ENCODE measurements around the gene EXOC2.

EXOC2 gene

DNA sequence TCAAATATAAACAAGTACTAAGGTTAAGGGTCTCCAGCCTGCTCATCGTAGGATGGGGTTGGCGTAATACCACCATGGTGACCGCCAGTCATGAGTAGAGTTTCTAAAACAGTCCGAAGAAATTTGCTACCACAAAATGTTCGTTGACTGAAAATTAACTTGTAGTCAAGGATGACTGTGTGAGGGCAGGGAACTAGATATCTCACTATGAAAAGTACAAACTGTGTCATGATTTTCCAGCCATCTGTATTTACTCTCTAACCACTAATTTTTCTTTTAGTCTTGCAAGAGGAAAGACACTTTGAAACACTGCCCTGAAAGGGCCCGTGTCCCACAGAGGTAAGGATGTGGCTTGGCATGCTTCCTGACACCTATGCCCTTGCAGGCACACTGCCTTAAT lies 201.7 kb downstream of the EXOC2 start:
- no peak for DNase-seq
- H3K4ac ChIP-seq (ENCODE audit: low read depth, low read length), result no peak overlapping the region
- H3K9ac ChIP-seq (ENCODE audit: low read length), result no peak overlapping the region
- H2BK5ac ChIP-seq (ENCODE audit: low read depth, low read length, poor library complexity), result no peak overlapping the region
- H4K12ac ChIP-seq (ENCODE audit: low read depth, low read length), result no peak overlapping the region
- H3K79me2 ChIP-seq (ENCODE audit: control insufficient read depth, insufficient read depth, low read length, poor library complexity), result no peaks in the 10 kb centered on the region
- no peaks in the 10 kb centered on the region for H3K27me3 ChIP-seq (ENCODE audit: insufficient read depth, low read length)
- H3K14ac ChIP-seq (ENCODE audit: low read length), result no peak overlapping the region
- no CpG with 5 or more reads among the region's 6 CpGs for WGBS (ENCODE audit: extremely low coverage, insufficient coverage, insufficient read length)
- peaks cover 8 to 9% of the 10 kb centered on the region in 2 experiments for H3K36me3 ChIP-seq (ENCODE audit: control insufficient read depth in 1 of 2, insufficient read depth in 2 of 2, low read length in 2 of 2)
- no peak overlapping the region for H2AFZ ChIP-seq (ENCODE audit: insufficient read depth, low read length, poor library complexity)
- H3K4me1 ChIP-seq (ENCODE audit: control insufficient read depth in 1 of 2, insufficient read depth in 2 of 2, low read length in 2 of 2), result no peaks in the 10 kb centered on the region
- H3K18ac ChIP-seq (ENCODE audit: low read length), result no peak overlapping the region
- H2BK120ac ChIP-seq (ENCODE audit: insufficient read depth, low read length, poor library complexity), result no peak overlapping the region
- H3K79me1 ChIP-seq (ENCODE audit: low read length), result no peaks in the 10 kb centered on the region
- H4K8ac ChIP-seq (ENCODE audit: low read depth, low read length), result no peak overlapping the region
- no peaks in the 10 kb centered on the region for H3K9me3 ChIP-seq (ENCODE audit: insufficient read depth, low read depth, low read length)
- no peak overlapping the region for H2BK12ac ChIP-seq (ENCODE audit: low read length)
- H3K27ac ChIP-seq (ENCODE audit: low read depth, low read length), result no peak overlapping the region
- no peak overlapping the region for H3K4me3 ChIP-seq (ENCODE audit: low read depth, low read length)
- no peak overlapping the region for H4K91ac ChIP-seq (ENCODE audit: low read depth, low read length)
- H3K4me2 ChIP-seq (ENCODE audit: low read length), result no peak overlapping the region
- H2AK5ac ChIP-seq (ENCODE audit: low read length), result no peak overlapping the region
- no peak overlapping the region for H3K23ac ChIP-seq (ENCODE audit: low read length)

DNA sequence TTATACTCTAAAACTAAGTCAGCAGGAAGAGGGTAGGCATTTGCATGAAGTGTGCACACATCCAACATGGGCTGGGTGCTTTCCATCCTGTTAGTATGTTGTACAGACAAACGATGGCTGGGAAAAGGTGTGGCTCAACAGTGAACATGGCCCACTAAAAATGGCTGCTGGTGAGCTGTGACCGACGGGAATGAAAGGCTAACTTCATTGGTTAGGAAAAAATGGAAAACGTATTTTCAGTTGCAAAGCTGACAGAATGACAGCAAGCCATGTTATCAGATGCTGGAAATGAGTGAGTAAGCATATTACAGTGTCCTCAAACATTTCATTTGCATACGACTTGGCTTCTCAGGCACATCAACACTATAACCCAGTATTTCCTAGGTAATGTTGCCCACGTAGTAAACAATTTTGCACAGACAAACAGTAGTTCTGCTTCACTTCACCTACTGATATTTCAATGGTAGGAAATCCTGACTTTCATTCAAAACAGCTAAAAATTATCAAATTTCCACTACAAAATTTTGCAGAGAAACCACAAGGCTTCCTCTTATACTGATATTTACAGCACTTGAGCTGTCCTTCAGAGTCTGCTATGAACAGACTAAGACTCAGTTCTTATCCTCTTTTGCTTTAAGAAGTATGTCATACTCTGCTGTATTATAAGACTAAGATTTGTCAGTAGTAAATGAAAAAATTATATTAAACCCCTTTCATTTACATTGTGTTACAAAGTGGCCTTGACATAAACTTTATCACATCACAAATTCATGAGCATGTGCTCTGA lies 202.5 kb downstream of the EXOC2 start:
- no peak overlapping the region for H2BK120ac ChIP-seq (ENCODE audit: insufficient read depth, low read length, poor library complexity)
- no peaks in the 10 kb centered on the region for H3K27me3 ChIP-seq (ENCODE audit: insufficient read depth, low read length)
- H3K4me2 ChIP-seq (ENCODE audit: low read length), result no peak overlapping the region
- H4K8ac ChIP-seq (ENCODE audit: low read depth, low read length), result no peak overlapping the region
- no peak overlapping the region for H2BK12ac ChIP-seq (ENCODE audit: low read length)
- H3K18ac ChIP-seq (ENCODE audit: low read length), result no peak overlapping the region
- no peak overlapping the region for H3K9ac ChIP-seq (ENCODE audit: low read length)
- H4K91ac ChIP-seq (ENCODE audit: low read depth, low read length), result no peak overlapping the region
- DNase-seq, result no peak
- no peak overlapping the region for H2BK5ac ChIP-seq (ENCODE audit: low read depth, low read length, poor library complexity)
- no peak overlapping the region for H3K4me3 ChIP-seq (ENCODE audit: low read depth, low read length)
- H3K14ac ChIP-seq (ENCODE audit: low read length), result no peak overlapping the region
- H2AK5ac ChIP-seq (ENCODE audit: low read length), result no peak overlapping the region
- no peak overlapping the region for H3K27ac ChIP-seq (ENCODE audit: low read depth, low read length)
- no peak overlapping the region for H3K4ac ChIP-seq (ENCODE audit: low read depth, low read length)
- H3K9me3 ChIP-seq (ENCODE audit: insufficient read depth, low read depth, low read length), result peaks cover 3% of the 10 kb centered on the region
- no peak overlapping the region for H2AFZ ChIP-seq (ENCODE audit: insufficient read depth, low read length, poor library complexity)
- WGBS (ENCODE audit: extremely low coverage, insufficient coverage, insufficient read length), result no CpG with 5 or more reads among the region's 6 CpGs
- no peaks in the 10 kb centered on the region for H3K79me2 ChIP-seq (ENCODE audit: control insufficient read depth, insufficient read depth, low read length, poor library complexity)
- H4K12ac ChIP-seq (ENCODE audit: low read depth, low read length), result no peak overlapping the region
- H3K23ac ChIP-seq (ENCODE audit: low read length), result peak overlapping the region; percentile 61
- H3K4me1 ChIP-seq (ENCODE audit: control insufficient read depth in 1 of 2, insufficient read depth in 2 of 2, low read length in 2 of 2), result no peaks in the 10 kb centered on the region
- H3K79me1 ChIP-seq (ENCODE audit: low read length), result no peaks in the 10 kb centered on the region
- H3K36me3 ChIP-seq (ENCODE audit: control insufficient read depth in 1 of 2, insufficient read depth in 2 of 2, low read length in 2 of 2), result peaks cover 12 to 13% of the 10 kb centered on the region in 2 experiments

DNA sequence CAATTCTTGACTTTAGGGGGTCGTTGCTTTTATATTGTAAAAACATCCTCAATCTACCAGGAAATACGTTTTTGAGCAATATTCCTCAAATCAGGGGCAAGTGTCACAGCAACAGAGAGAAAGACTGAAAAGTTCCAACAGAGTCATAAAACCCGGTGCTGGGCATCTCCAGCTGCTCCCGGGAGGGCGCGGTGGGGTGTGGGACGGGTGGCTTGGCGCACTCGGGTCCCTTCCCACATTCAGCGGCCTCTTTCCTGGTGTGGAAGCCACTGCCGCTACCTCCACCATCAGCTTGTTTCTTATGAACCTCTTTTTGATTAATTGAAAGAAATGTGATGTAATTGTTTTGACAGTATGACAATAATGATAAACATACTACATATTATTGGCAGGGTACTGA lies 203.2 kb downstream of the EXOC2 start:
- Histone ChIP-seq H3K27me3 (ENCODE audit: insufficient read depth, low read length) (no peaks in the 10 kb centered on the region), H4K8ac (ENCODE audit: low read depth, low read length) (no peak overlapping the region), H3K9me3 (ENCODE audit: insufficient read depth, low read depth, low read length) (peaks cover 4% of the 10 kb centered on the region), H3K14ac (ENCODE audit: low read length) (no peak overlapping the region), H2BK5ac (ENCODE audit: low read depth, low read length, poor library complexity) (no peak overlapping the region), H3K4ac (ENCODE audit: low read depth, low read length) (no peak overlapping the region), H3K9ac (ENCODE audit: low read length) (no peak overlapping the region), H3K23ac (ENCODE audit: low read length) (no peak overlapping the region), H4K91ac (ENCODE audit: low read depth, low read length) (no peak overlapping the region), H3K4me1 (ENCODE audit: control insufficient read depth in 1 of 2, insufficient read depth in 2 of 2, low read length in 2 of 2) (no peaks in the 10 kb centered on the region), H2AFZ (ENCODE audit: insufficient read depth, low read length, poor library complexity) (no peak overlapping the region), H3K27ac (ENCODE audit: low read depth, low read length) (no peak overlapping the region), H3K36me3 (ENCODE audit: control insufficient read depth in 1 of 2, insufficient read depth in 2 of 2, low read length in 2 of 2) (peaks cover 13% of the 10 kb centered on the region in 2 experiments), H3K4me2 (ENCODE audit: low read length) (no peak overlapping the region), H3K4me3 (ENCODE audit: low read depth, low read length) (no peak overlapping the region), H2BK12ac (ENCODE audit: low read length) (no peak overlapping the region), H3K18ac (ENCODE audit: low read length) (no peak overlapping the region), H2AK5ac (ENCODE audit: low read length) (no peak overlapping the region), H3K79me2 (ENCODE audit: control insufficient read depth, insufficient read depth, low read length, poor library complexity) (no peaks in the 10 kb centered on the region), H4K12ac (ENCODE audit: low read depth, low read length) (no peak overlapping the region), H3K79me1 (ENCODE audit: low read length) (no peaks in the 10 kb centered on the region), H2BK120ac (ENCODE audit: insufficient read depth, low read length, poor library complexity) (no peak overlapping the region)
- WGBS (ENCODE audit: extremely low coverage, insufficient coverage, insufficient read length), result no CpG with 5 or more reads among the region's 11 CpGs
- DNase-seq, result no peak

DNA sequence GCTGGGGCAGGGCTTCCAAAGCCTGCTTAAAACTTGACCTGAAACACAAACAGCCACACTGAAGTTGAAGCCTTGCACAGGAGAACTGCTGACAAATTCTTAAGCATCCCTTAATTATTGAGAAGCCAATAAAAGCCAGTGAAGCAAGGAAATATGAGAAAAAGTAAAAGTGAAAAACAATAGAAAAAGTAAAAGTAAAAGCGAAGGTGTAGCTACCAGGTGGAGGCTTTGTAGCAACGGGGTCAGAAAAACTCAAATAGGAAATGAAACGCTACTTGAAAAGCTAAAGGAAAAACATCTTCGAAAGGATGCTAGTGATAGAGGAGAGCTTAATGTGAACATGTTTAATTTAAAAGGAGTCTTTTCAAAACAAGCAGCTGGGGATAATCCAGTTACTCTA lies 203.9 kb downstream of the EXOC2 start:
- Histone ChIP-seq H3K36me3 (ENCODE audit: control insufficient read depth in 1 of 2, insufficient read depth in 2 of 2, low read length in 2 of 2) (peaks cover 13 to 17% of the 10 kb centered on the region in 2 experiments), H3K9me3 (ENCODE audit: insufficient read depth, low read depth, low read length) (peaks cover 7% of the 10 kb centered on the region), H2BK120ac (ENCODE audit: insufficient read depth, low read length, poor library complexity) (no peak overlapping the region), H3K79me1 (ENCODE audit: low read length) (no peaks in the 10 kb centered on the region), H3K18ac (ENCODE audit: low read length) (no peak overlapping the region), H3K27ac (ENCODE audit: low read depth, low read length) (no peak overlapping the region), H3K4me3 (ENCODE audit: low read depth, low read length) (no peak overlapping the region), H2BK5ac (ENCODE audit: low read depth, low read length, poor library complexity) (no peak overlapping the region), H3K9ac (ENCODE audit: low read length) (no peak overlapping the region), H2AK5ac (ENCODE audit: low read length) (no peak overlapping the region), H4K91ac (ENCODE audit: low read depth, low read length) (no peak overlapping the region), H3K4ac (ENCODE audit: low read depth, low read length) (no peak overlapping the region), H2BK12ac (ENCODE audit: low read length) (no peak overlapping the region), H3K27me3 (ENCODE audit: insufficient read depth, low read length) (no peaks in the 10 kb centered on the region), H4K8ac (ENCODE audit: low read depth, low read length) (no peak overlapping the region), H4K12ac (ENCODE audit: low read depth, low read length) (no peak overlapping the region), H3K4me1 (ENCODE audit: control insufficient read depth in 1 of 2, insufficient read depth in 2 of 2, low read length in 2 of 2) (no peaks in the 10 kb centered on the region), H3K4me2 (ENCODE audit: low read length) (no peak overlapping the region), H3K23ac (ENCODE audit: low read length) (no peak overlapping the region), H2AFZ (ENCODE audit: insufficient read depth, low read length, poor library complexity) (no peak overlapping the region), H3K14ac (ENCODE audit: low read length) (no peak overlapping the region), H3K79me2 (ENCODE audit: control insufficient read depth, insufficient read depth, low read length, poor library complexity) (no peaks in the 10 kb centered on the region)
- no CpG with 5 or more reads among the region's 4 CpGs for WGBS (ENCODE audit: extremely low coverage, insufficient coverage, insufficient read length)
- DNase-seq, result no peak
